OCI-LY7 (cell line): Measurements from ENCODE around the gene CARHSP1. TPM values are rescaled to one million over a fixed set of nuclear protein-coding genes. Genes with fewer than 3 reads are reported as not detected.

ENCODE experiments used
- BruUV-seq: library from RNA; stranded (reverse); fragments of 400-500 nt; replicated peaks from 2 replicates; lab custom pipeline; 2021; lab: Mats Ljungman, UMichigan
- CTCF ChIA-PET: fragments of 300-600 bp; sonication (Branson Sonifier 250); formaldehyde crosslinking; loops from one replicate; lab custom pipeline; 2022; ENCODE audit warnings: antibody characterized with exemption; ENCODE audit not compliant: unreplicated experiment; lab: Charles Lee
- POLR2A ChIA-PET: fragments of 300-600 bp; sonication (Branson Sonifier 250); formaldehyde crosslinking; loops from one replicate; lab custom pipeline; 2022; ENCODE audit warnings: antibody characterized with exemption; lab: Charles Lee
- DNase-seq: peaks from one replicate; pipeline ENCODE4 v3.0.0-alpha.2; 2015; ENCODE audit warnings: low spot score
- H2AFZ ChIP-seq: fragments of 200-600 bp; sonication (generic), shearing (Covaris generic); 2 replicates; pipeline ENCODE4 v1.6.1; 2014; ENCODE audit warnings: mild to moderate bottlenecking, antibody characterized with exemption, low read length, moderate library complexity
- H3K27ac ChIP-seq: fragments of 200-600 bp; sonication (generic); 2 replicates; pipeline ENCODE4 v1.5.1; 2014; ENCODE audit warnings: mixed run types, low read depth, mild to moderate bottlenecking, moderate library complexity, low read length, inconsistent platforms; ENCODE audit not compliant: poor library complexity, severe bottlenecking
- H3K36me3 ChIP-seq: fragments of 200-600 bp; sonication (generic); 2 replicates; pipeline ENCODE4 v1.6.1; 2014; ENCODE audit warnings: mild to moderate bottlenecking, antibody characterized with exemption, low read length, moderate library complexity, mixed read lengths; ENCODE audit not compliant: insufficient read depth
- H3K4me1 ChIP-seq: fragments of 200-600 bp; sonication (generic); 2 replicates; pipeline ENCODE4 v1.5.1; 2014; ENCODE audit warnings: mild to moderate bottlenecking, low read length; ENCODE audit not compliant: insufficient read depth, poor library complexity, severe bottlenecking
- H3K4me2 ChIP-seq: fragments of 200-600 bp; sonication (generic); 2 replicates; pipeline ENCODE4 v1.6.1; 2014; ENCODE audit warnings: mild to moderate bottlenecking, low read length
- H3K4me3 ChIP-seq: fragments of 200-600 bp; sonication (generic); 2 replicates; pipeline ENCODE4 v1.5.1; 2014; ENCODE audit warnings: mild to moderate bottlenecking, low read depth, low read length; ENCODE audit not compliant: poor library complexity, severe bottlenecking
- H3K79me2 ChIP-seq: fragments of 200-600 bp; sonication (generic); 2 replicates; pipeline ENCODE4 v1.6.1; 2016; ENCODE audit warnings: low read depth, mild to moderate bottlenecking, low read length, moderate library complexity, mixed read lengths; ENCODE audit not compliant: insufficient read depth
- H3K9me2 ChIP-seq: fragments of 200-600 bp; sonication (generic); 2 replicates; pipeline ENCODE4 v1.6.1; 2016; ENCODE audit warnings: mild to moderate bottlenecking, low read length, mixed read lengths; ENCODE audit not compliant: insufficient read depth
- H3K9me3 ChIP-seq: fragments of 200-600 bp; sonication (generic); 2 replicates; pipeline ENCODE4 v1.6.1; 2014; ENCODE audit warnings: mild to moderate bottlenecking, mixed run types, low read length, mixed read lengths
- H4K20me1 ChIP-seq: fragments of 200-600 bp; sonication (generic); 2 replicates; pipeline ENCODE4 v1.6.1; 2014; ENCODE audit warnings: mild to moderate bottlenecking, antibody characterized with exemption, low read length, moderate library complexity, mixed read lengths; ENCODE audit not compliant: insufficient read depth
- CTCF ChIP-seq: fragments of 200-600 bp; sonication (generic); conservative IDR thresholded peaks from 2 replicates; pipeline ENCODE4 v1.5.1; 2014; ENCODE audit warnings: mild to moderate bottlenecking, antibody characterized with exemption, low read length, moderate library complexity, mixed read lengths
- EZH2phosphoT487 ChIP-seq: fragments of 200-600 bp; sonication (generic); IDR thresholded peaks from 2 replicates; pipeline ENCODE4 v1.6.1; 2018; ENCODE audit warnings: low read depth, borderline replicate concordance, mild to moderate bottlenecking, mixed run types, antibody characterized with exemption, low read length, moderate library complexity, mixed read lengths
- intact Hi-C: fragments of 100-400 bp; cut with micrococcal nuclease; formaldehyde crosslinking; loops from one replicate; pipeline ENCODE4 v1.10.0; 2022; ENCODE audit not compliant: unreplicated experiment
- total RNA-seq, 2 experiments: library from RNA; depleted of rRNA in 1 of 2; stranded (reverse); fragments of >200 nt in 1 of 2; shearing (Covaris generic) in 1 of 2; gene quantifications; 2 replicates each; pipeline ENCODE4 v1.2.3, GENCODE V29; 2014 to 2022

Gene CARHSP1
- total RNA-seq, 2 experiments from 2014 or later: 156 to 241 TPM

- no peaks in the 10 kb centered on the region for H4K20me1 ChIP-seq
- H3K4me1 ChIP-seq: peaks cover 2% of the 10 kb centered on the region
- H3K9me2 ChIP-seq: no peaks in the 10 kb centered on the region
- intact Hi-C loops: no loop called here
- H3K27ac ChIP-seq: no peak overlapping the region
- no peak for DNase-seq
- no peak for TF ChIP-seq CTCF
- TF ChIP-seq EZH2phosphoT487: no peak
- H3K9me3 ChIP-seq: no peaks in the 10 kb centered on the region
- no peak overlapping the region for H2AFZ ChIP-seq
- CTCF ChIA-PET: no interaction called here
- no TSS peak for BruUV-seq
- H3K4me2 ChIP-seq: no peak overlapping the region
- POLR2A ChIA-PET: interaction anchor here (0.6 kb wide), 1 partner anchor 15 kb away, joined by 5 read pairs; no protein-coding TSS in a partner anchor
- peaks cover 13% of the 10 kb centered on the region for H3K36me3 ChIP-seq
- H3K4me3 ChIP-seq: no peak overlapping the region
- H3K79me2 ChIP-seq: no peaks in the 10 kb centered on the region
Observed at GRCh38 chr16:8886593-8887430, 18.0 kb upstream of the CARHSP1 start.

- Histone ChIP-seq H3K36me3 (peaks cover 4% of the 10 kb centered on the region), H3K4me1 (peaks cover 7% of the 10 kb centered on the region), H3K4me3 (no peak overlapping the region), H3K9me3 (no peaks in the 10 kb centered on the region), H2AFZ (no peak overlapping the region), H3K4me2 (no peak overlapping the region), H3K79me2 (no peaks in the 10 kb centered on the region), H3K9me2 (no peaks in the 10 kb centered on the region), H3K27ac (no peak overlapping the region), H4K20me1 (no peaks in the 10 kb centered on the region)
- DNase-seq: no peak
- ChIA-PET POLR2A (no interaction called here), CTCF (no interaction called here)
- intact Hi-C loops: no loop called here
- TF ChIP-seq EZH2phosphoT487: no peak
- no peak for TF ChIP-seq CTCF
- BruUV-seq: no TSS peak
Observed at GRCh38 chr16:8885674-8886592, 17.1 kb upstream of the CARHSP1 start.
